IMR-90 (cell line): ENCODE results near the gene SMYD2. TPM values are rescaled to one million over a fixed set of nuclear protein-coding genes. Genes with fewer than 3 reads are reported as not detected.

Experiments used
- ATAC-seq: fragments of 200-7000 bp; cut with Tn5 transposase; 2 replicates; pipeline ENCODE4 v1.9.1; 2020; ENCODE audit warnings: low read depth, mild to moderate bottlenecking, moderate library complexity
- BruUV-seq: library from RNA; stranded (reverse); fragments of 400-500 nt; replicated peaks from 2 replicates; lab custom pipeline; 2021; lab: Mats Ljungman, UMichigan
- CTCF ChIA-PET: fragments of 300-600 bp; formaldehyde crosslinking; extraction: SDS; loops from one replicate; lab custom pipeline; 2021; ENCODE audit warnings: antibody characterized with exemption; lab: Yijun Ruan, JAX
- POLR2A ChIA-PET: fragments of 300-600 bp; sonication (Branson Sonifier 250); formaldehyde crosslinking; loops from one replicate; lab custom pipeline; 2022; ENCODE audit warnings: antibody characterized with exemption; ENCODE audit not compliant: unreplicated experiment; lab: Charles Lee
- DNase-seq: peaks from one replicate; pipeline ENCODE4 v3.0.0; 2013
- H2AFZ ChIP-seq: replicated peaks from 2 replicates; pipeline ENCODE3; 2013; ENCODE audit warnings: low read length, mild to moderate bottlenecking; ENCODE audit not compliant: poor library complexity
- H2AK5ac ChIP-seq: 2 replicates; pipeline ENCODE4 v1.6.1; 2013; ENCODE audit warnings: low read depth, low read length, inconsistent platforms
- H2AK9ac ChIP-seq: replicated peaks from 2 replicates; pipeline ENCODE3; 2013; ENCODE audit warnings: mild to moderate bottlenecking, low read depth, low read length, moderate library complexity; ENCODE audit not compliant: poor library complexity
- H2BK120ac ChIP-seq: 2 replicates; pipeline ENCODE4 v1.6.1; 2013; ENCODE audit warnings: low read depth, low read length, inconsistent platforms
- H2BK15ac ChIP-seq: 3 replicates; pipeline ENCODE4 v1.6.1; 2013; ENCODE audit warnings: low read depth, low read length, inconsistent platforms
- H2BK20ac ChIP-seq: 2 replicates; pipeline ENCODE4 v1.6.1; 2013; ENCODE audit warnings: low read depth, mild to moderate bottlenecking, inconsistent platforms, low read length, moderate library complexity
- H2BK5ac ChIP-seq: 2 replicates; pipeline ENCODE4 v1.6.1; 2013; ENCODE audit warnings: mild to moderate bottlenecking, low read depth, low read length, inconsistent platforms; ENCODE audit not compliant: poor library complexity, severe bottlenecking
- H3K14ac ChIP-seq: replicated peaks from 2 replicates; pipeline ENCODE4 v1.6.1; 2013; ENCODE audit warnings: low read depth, low read length, inconsistent platforms
- H3K18ac ChIP-seq: 2 replicates; pipeline ENCODE4 v1.6.1; 2013; ENCODE audit warnings: low read depth, low read length, control low read depth
- H3K23ac ChIP-seq: 2 replicates; pipeline ENCODE4 v1.6.1; 2013; ENCODE audit warnings: low read depth, low read length, inconsistent platforms
- H3K27ac ChIP-seq: 2 replicates; pipeline ENCODE4 v1.5.1; 2013; ENCODE audit warnings: mild to moderate bottlenecking, control low read depth, low read length; ENCODE audit not compliant: insufficient read depth
- H3K27me3 ChIP-seq: 2 replicates; pipeline ENCODE4 v1.6.1; 2013; ENCODE audit warnings: low read length; ENCODE audit not compliant: control insufficient read depth, insufficient read depth
- H3K36me3 ChIP-seq: 2 replicates; pipeline ENCODE4 v1.6.1; 2013; ENCODE audit warnings: low read length, mixed read lengths; ENCODE audit not compliant: control insufficient read depth, insufficient read depth
- H3K4ac ChIP-seq: 2 replicates; pipeline ENCODE4 v1.6.1; 2013; ENCODE audit warnings: low read depth, low read length, inconsistent platforms
- H3K4me1 ChIP-seq: 2 replicates; pipeline ENCODE4 v1.6.1; 2013; ENCODE audit warnings: low read length, mixed read lengths; ENCODE audit not compliant: control insufficient read depth, insufficient read depth
- H3K4me2 ChIP-seq: 2 replicates; pipeline ENCODE4 v1.6.1; 2013; ENCODE audit warnings: low read depth, mild to moderate bottlenecking, control low read depth, low read length, moderate library complexity
- H3K4me3 ChIP-seq: 2 replicates; pipeline ENCODE4 v1.5.1; 2013; ENCODE audit warnings: low read depth, mild to moderate bottlenecking, control low read depth, low read length, moderate library complexity; ENCODE audit not compliant: insufficient read depth
- H3K56ac ChIP-seq: 2 replicates; pipeline ENCODE4 v1.6.1; 2013; ENCODE audit warnings: low read length, inconsistent platforms; ENCODE audit not compliant: insufficient read depth; ENCODE audit errors: extremely low read depth
- H3K79me1 ChIP-seq, 2 experiments: 2 replicates each; pipeline ENCODE4 v1.6.1; 2013; ENCODE audit warnings: low read length in 2 of 2, inconsistent platforms in 1 of 2, low read depth in 1 of 2
- H3K9ac ChIP-seq: 2 replicates; pipeline ENCODE4 v1.6.1; 2013; ENCODE audit warnings: low read depth, low read length, control low read depth
- H3K9me1 ChIP-seq: 2 replicates; pipeline ENCODE4 v1.6.1; 2013; ENCODE audit warnings: low read length, inconsistent platforms; ENCODE audit not compliant: insufficient read depth
- H3K9me3 ChIP-seq: 2 replicates; pipeline ENCODE4 v1.6.1; 2013; ENCODE audit warnings: low read length; ENCODE audit not compliant: control insufficient read depth, insufficient read depth
- H4K20me1 ChIP-seq: 2 replicates; pipeline ENCODE4 v1.6.1; 2013; ENCODE audit warnings: low read length, inconsistent platforms; ENCODE audit not compliant: insufficient read depth
- H4K5ac ChIP-seq: 2 replicates; pipeline ENCODE4 v1.6.1; 2013; ENCODE audit warnings: mild to moderate bottlenecking, low read depth, low read length, control low read depth
- H4K8ac ChIP-seq, 2 experiments: 2 replicates each; pipeline ENCODE4 v1.6.1; 2013; ENCODE audit warnings: low read depth in 2 of 2, low read length in 2 of 2, control low read depth in 1 of 2, inconsistent platforms in 1 of 2
- H4K91ac ChIP-seq: 2 replicates; pipeline ENCODE4 v1.6.1; 2013; ENCODE audit warnings: low read depth, low read length, inconsistent platforms; ENCODE audit not compliant: insufficient read depth
- BHLHE40 ChIP-seq: fragments of 150-350 bp; IDR thresholded peaks from 2 replicates; pipeline ENCODE4 v1.6.1; 2016; ENCODE audit warnings: mild to moderate bottlenecking, low read depth, low read length
- CHD1 ChIP-seq: IDR thresholded peaks from 2 replicates; pipeline ENCODE4 v1.6.1; 2012; ENCODE audit warnings: low read depth, low read length, improper control_type of control experiment
- CTCF ChIP-seq: conservative IDR thresholded peaks from 2 replicates; pipeline ENCODE4 v1.5.1; 2012; ENCODE audit warnings: mild to moderate bottlenecking, low read depth, low read length, improper control_type of control experiment
- MAZ ChIP-seq: IDR thresholded peaks from 2 replicates; pipeline ENCODE4 v1.6.1; 2012; ENCODE audit warnings: low read depth, mild to moderate bottlenecking, low read length, improper control_type of control experiment, moderate library complexity, borderline replicate concordance
- MXI1 ChIP-seq: IDR thresholded peaks from 2 replicates; pipeline ENCODE4 v1.6.1; 2012; ENCODE audit warnings: low read depth, mild to moderate bottlenecking, low read length, moderate library complexity, borderline replicate concordance
- NFE2L2 ChIP-seq: fragments of 150-350 bp; IDR thresholded peaks from 2 replicates; pipeline ENCODE4 v1.6.1; 2016; ENCODE audit warnings: low read depth, mild to moderate bottlenecking, low read length
- POLR2A ChIP-seq: IDR thresholded peaks from 2 replicates; pipeline ENCODE4 v1.6.1; 2012; ENCODE audit warnings: mild to moderate bottlenecking, low read depth, low read length
- RAD21 ChIP-seq: IDR thresholded peaks from 2 replicates; pipeline ENCODE4 v1.6.1; 2012; ENCODE audit warnings: low read length, improper control_type of control experiment
- RCOR1 ChIP-seq: IDR thresholded peaks from 2 replicates; pipeline ENCODE4 v1.6.1; 2012; ENCODE audit warnings: mild to moderate bottlenecking, low read length, improper control_type of control experiment; ENCODE audit not compliant: insufficient replicate concordance
- RFX5 ChIP-seq: IDR thresholded peaks from 2 replicates; pipeline ENCODE4 v1.8.0; 2012; ENCODE audit warnings: low read depth, mild to moderate bottlenecking, low read length, moderate library complexity
- SMC3 ChIP-seq: fragments of 150-350 bp; IDR thresholded peaks from 2 replicates; pipeline ENCODE4 v1.6.1; 2016; ENCODE audit warnings: low read depth, mild to moderate bottlenecking, antibody characterized with exemption, low read length, moderate library complexity
- WGBS, 2 experiments: methylation state at CpG; one replicate each; pipeline versions ENCODE4 v1.1.5 to v1.1.7; 2013; ENCODE audit warnings: missing lambda C conversion rate in 2 of 2; ENCODE audit not compliant: insufficient read length in 1 of 2; ENCODE audit errors: extremely low coverage in 2 of 2; 5-methylcytosine and 5-hydroxymethylcytosine counted together
- dilution Hi-C: fragments of 300-500 bp; cut with HindIII; formaldehyde crosslinking; loops from one replicate; pipeline ENCODE4 v1.14.3; 2018; ENCODE audit warnings: low sequenced_read_pairs; ENCODE audit not compliant: unreplicated experiment
- in situ Hi-C: fragments of 300-500 bp; cut with MboI; formaldehyde crosslinking; loops from 3 replicates; pipeline ENCODE4 v1.14.3; 2019; ENCODE audit warnings: low sequenced_read_pairs, inconsistent platforms, mixed read lengths
- intact Hi-C: fragments of 100-400 bp; cut with micrococcal nuclease; formaldehyde crosslinking; loops from 2 replicates; pipeline ENCODE4 v1.10.0; 2022
- polyA plus RNA-seq, 3 experiments: library from polyadenylated mRNA; depleted of rRNA; stranded (reverse); fragments of >200 nt; gene quantifications; 2 replicates each; pipeline ENCODE4 v1.2.3, GENCODE V29; 2012; ENCODE audit warnings: low replicate concordance in 1 of 3
- total RNA-seq: library from RNA; depleted of rRNA; stranded (reverse); fragments of >200 nt; gene quantifications from 2 replicates; pipeline ENCODE4 v1.2.3, GENCODE V29; 2012
- TF ChIP-seq, protein P1 (sequence below): fragments of 150-350 bp; IDR thresholded peaks from 2 replicates; pipeline ENCODE4 v1.6.1; 2017; ENCODE audit warnings: mild to moderate bottlenecking, antibody characterized with exemption, low read length, low read depth

The SMYD2 gene
- total and polyA plus RNA-seq, 2 of the 4 experiments (the other 2 are of a cell fraction): 32.7 to 61.7 TPM

DNA sequence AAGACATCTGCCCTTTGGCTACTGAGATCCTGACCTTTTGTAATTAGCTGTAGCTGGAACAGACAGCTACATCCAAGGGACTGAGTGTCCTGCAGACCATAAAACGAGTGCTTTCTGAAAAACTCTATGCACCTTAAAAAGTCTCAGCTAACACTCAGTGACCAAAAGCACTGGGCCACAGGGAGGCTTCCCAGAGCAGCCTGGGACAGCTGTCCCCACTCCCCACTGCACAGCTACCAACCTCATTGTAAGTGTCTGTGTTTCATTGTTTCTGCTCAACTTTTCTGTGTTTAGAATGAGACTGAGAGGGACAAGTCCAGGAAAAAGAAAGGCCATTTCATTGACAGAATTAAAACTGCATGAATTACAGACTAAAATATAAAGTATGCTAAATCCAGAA is 80.7 kb downstream of the SMYD2 start:
- no peak overlapping the region for H2AFZ ChIP-seq
- H3K23ac ChIP-seq: no peak overlapping the region
- H3K4me1 ChIP-seq: no peaks in the 10 kb centered on the region
- H2AK5ac ChIP-seq: no peak overlapping the region
- in situ Hi-C loops: no loop called here
- no peak overlapping the region for H3K56ac ChIP-seq
- no peak overlapping the region for H2BK5ac ChIP-seq
- no peak overlapping the region for H4K5ac ChIP-seq
- H3K4ac ChIP-seq: no peak overlapping the region
- ChIA-PET CTCF (no interaction called here), POLR2A (no interaction called here)
- no peaks in the 10 kb centered on the region for H3K27me3 ChIP-seq
- H3K9me1 ChIP-seq: peaks cover 12% of the 10 kb centered on the region
- H3K79me1 ChIP-seq: peaks cover 31 to 46% of the 10 kb centered on the region in 2 experiments
- no peaks in the 10 kb centered on the region for H4K20me1 ChIP-seq
- H3K4me2 ChIP-seq: no peak overlapping the region
- H2AK9ac ChIP-seq: no peak overlapping the region
- H3K14ac ChIP-seq: no peak overlapping the region
- H2BK20ac ChIP-seq: no peak overlapping the region
- TF ChIP-seq BHLHE40 (no peak), CHD1 (no peak), RFX5 (no peak), RAD21 (no peak), RCOR1 (no peak), SMC3 (no peak), CTCF (no peak), NFE2L2 (no peak), MAZ (no peak), POLR2A (no peak), MXI1 (no peak)
- TF ChIP-seq, protein P1, sequence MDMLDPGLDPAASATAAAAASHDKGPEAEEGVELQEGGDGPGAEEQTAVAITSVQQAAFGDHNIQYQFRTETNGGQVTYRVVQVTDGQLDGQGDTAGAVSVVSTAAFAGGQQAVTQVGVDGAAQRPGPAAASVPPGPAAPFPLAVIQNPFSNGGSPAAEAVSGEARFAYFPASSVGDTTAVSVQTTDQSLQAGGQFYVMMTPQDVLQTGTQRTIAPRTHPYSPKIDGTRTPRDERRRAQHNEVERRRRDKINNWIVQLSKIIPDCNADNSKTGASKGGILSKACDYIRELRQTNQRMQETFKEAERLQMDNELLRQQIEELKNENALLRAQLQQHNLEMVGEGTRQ: no peak
- H3K4me3 ChIP-seq: no peak overlapping the region
- no peaks in the 10 kb centered on the region for H3K9me3 ChIP-seq
- peaks cover 55% of the 10 kb centered on the region for H3K36me3 ChIP-seq
- H3K27ac ChIP-seq: no peak overlapping the region
- no peak overlapping the region for H4K8ac ChIP-seq
- dilution Hi-C loops: no loop called here
- no peak overlapping the region for H2BK120ac ChIP-seq
- WGBS, 2 experiments: no CpG with 5 or more reads among the region's 1 CpG
- no TSS peak for BruUV-seq
- DNase-seq: no peak
- no peak overlapping the region for H4K91ac ChIP-seq
- intact Hi-C loops: no loop called here
- no peak overlapping the region for H3K18ac ChIP-seq
- H3K9ac ChIP-seq: no peak overlapping the region
- no peak for ATAC-seq
- H2BK15ac ChIP-seq: no peak overlapping the region
